IPS-NIHi11 (cell line): ENCODE measurements around the gene FXR1.
A peak's percentile ranks its signal among the peaks of the same experiment; 100 is the strongest.
"Not testable (repeated sequence)": the region's sequence is repeated elsewhere in the genome, so short reads cannot be mapped to it uniquely, and the experiment has no call there.

Experiments used
- DNase-seq: peaks from one replicate; pipeline ENCODE4 v3.0.0; 2012; ENCODE audit warnings: mixed read lengths, low spot score

The FXR1 gene

DNA sequence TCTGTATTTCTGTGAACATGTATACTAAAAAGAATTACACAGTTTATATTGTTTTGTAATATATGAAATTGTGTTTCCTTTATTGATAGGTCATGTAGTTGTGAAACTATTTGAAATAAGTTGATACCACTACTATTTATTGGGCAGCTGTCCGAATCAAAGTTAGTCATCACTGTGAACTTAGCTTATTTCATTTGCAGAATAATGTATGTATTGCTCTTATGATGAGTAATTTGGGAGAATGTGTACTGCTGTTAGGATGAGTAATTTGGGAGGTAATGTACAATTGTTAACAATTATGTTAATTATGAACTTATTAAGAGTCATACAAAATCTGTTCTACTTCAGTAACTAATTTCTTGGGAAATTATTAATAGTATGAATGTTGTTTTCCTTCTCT is 22.2 kb downstream of the FXR1 start:
- no peak for DNase-seq

GRCh38 chr3:180940826-180941225 is 28.4 kb downstream of the FXR1 start:
- DNase-seq, result no peak

GRCh38 chr3:180947761-180948390 is 35.4 kb downstream of the FXR1 start:
- no peak for DNase-seq

DNA sequence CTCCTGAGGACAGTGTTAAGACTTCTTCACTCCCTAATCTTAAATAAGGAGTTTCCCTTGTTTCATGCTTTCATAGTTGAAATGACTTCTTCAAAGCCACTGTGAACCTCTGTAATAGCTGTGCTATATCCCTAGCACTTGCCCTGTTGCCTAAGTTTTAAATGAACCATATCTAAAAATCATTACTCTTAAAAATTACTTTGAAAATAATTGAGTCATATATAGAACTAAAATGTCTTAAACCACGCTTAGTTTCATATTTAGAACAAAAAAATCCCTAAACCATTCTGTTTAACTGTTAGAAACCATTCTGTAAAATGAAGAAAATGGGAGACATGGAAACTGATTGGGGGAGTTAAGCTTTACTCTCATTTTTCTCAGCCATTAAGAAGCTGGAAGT is 47.2 kb downstream of the FXR1 start:
- no peak for DNase-seq

DNA sequence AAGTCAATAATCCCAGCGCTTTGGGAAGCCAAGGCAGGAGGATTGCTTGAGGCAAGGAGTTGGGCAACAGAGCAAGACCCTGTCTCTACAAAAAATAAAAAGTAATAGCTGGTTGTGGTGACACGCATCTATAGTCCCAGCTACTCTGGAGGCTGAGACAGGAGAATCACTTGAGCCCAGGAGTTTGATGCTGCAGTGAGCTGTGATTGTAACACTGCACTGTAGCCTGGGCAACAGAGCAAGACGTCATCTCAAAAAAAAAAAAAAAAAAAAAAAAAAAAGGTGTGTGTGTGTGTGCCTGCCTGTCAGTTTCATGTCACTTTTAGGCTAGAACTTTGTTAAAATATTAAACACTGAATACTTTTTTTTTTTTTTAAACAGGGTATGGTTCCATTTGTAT is 48.6 kb downstream of the FXR1 start:
- no peak for DNase-seq

- DNase-seq, result no peak
Measured at GRCh38 chr3:180961552-180961951, 49.1 kb downstream of the FXR1 start.

- DNase-seq, result no peak
Measured at GRCh38 chr3:180962530-180962929, 50.1 kb downstream of the FXR1 start.

GRCh38 chr3:180970931-180971330 is 58.5 kb downstream of the FXR1 start:
- DNase-seq, result no peak

DNA sequence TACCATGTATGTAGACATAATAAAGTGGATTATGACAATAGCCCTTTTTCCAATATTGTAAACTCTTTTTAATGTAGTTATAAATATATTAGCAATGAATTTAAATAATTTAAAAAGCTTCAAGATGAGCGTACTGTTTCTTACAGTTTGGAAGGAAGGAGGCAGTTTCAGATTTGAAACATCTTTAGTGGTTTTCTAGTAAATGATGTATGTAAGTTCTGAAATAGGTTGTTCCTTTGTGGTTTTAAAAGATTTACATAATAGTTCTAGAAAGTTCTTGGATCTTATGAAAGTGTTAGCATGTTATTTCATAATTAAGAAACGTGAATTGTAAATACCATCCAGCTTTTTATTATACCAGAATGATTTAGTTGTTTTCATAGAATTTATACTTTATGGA is 61.1 kb downstream of the FXR1 start:
- DNase-seq, result no peak

GRCh38 chr3:180974286-180974685 is 61.8 kb downstream of the FXR1 start:
- no peak for DNase-seq

DNA sequence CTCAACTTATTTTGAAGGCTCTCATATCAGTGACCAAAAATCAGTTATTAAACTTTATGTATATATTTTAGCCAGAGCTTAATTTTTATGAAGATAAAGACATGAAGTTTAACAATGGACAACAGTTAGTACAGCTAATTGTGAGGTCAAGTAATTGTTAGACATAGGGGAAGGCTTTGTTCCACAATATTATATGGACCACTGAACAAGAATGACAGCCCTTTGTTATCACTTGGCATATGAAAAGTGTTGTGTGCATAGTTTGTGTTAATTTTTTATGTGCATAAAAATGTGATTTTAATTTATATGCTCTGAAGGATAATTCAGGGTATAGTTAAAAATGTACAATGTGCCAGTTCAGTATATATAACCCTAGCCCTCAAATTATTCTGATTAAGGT is 65.0 kb downstream of the FXR1 start:
- DNase-seq, result no peak

DNA sequence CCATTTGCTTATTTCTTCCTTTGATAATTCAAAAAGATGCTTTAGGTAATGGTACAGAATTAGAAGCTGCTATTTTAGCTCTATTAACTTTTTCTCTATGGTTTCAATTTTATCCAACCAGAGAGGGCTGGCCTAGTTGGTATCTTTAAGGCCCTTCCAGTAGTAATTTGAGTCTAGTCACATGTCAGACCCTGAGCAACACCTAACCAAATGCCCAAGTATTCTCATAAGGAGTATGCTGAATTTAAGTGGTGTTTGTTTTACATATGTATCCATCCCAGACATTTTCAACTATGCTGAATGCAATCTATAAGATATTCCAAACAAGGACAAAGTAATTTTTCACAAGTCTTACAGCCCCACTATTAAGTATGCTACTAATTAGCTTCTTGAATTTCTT is 67.5 kb downstream of the FXR1 start:
- DNase-seq, result no peak

DNA sequence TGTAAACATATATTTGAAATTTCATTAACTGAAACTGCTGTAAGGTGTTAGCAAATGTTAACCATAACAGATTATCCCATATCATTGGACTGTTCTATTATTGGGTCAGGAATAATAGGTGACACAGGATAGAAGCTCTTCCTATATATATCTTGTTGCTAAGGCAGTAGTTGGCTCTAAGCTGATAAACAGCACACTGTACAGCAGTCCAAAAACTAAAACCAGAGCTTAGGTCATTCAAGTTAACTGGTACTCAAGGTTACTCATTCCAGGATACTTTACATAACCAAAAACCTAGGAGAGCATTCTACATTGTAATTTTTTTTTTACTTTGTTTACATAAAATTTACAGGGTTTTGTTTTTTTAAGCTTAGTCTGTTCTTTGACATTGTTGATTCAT is 68.1 kb downstream of the FXR1 start:
- DNase-seq, result no peak

DNA sequence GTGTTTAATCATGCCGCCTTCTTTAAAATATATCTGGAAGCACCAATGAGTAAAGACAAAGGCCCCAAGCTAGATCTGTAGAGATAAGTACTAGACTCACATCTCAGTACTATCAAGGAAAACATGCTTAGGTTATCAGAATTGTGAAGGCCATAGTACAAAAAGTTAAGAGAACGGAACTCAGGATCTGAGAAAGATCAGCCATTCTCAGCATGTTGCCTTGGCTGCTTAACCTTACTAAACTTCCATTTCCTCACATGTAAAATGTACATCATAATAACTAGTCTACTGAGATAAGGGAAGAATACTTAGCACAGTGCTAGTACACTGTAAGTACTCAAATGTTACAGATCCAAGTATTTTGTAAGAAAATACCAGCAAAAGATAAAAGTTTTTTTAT is 69.4 kb downstream of the FXR1 start:
- no peak for DNase-seq

DNA sequence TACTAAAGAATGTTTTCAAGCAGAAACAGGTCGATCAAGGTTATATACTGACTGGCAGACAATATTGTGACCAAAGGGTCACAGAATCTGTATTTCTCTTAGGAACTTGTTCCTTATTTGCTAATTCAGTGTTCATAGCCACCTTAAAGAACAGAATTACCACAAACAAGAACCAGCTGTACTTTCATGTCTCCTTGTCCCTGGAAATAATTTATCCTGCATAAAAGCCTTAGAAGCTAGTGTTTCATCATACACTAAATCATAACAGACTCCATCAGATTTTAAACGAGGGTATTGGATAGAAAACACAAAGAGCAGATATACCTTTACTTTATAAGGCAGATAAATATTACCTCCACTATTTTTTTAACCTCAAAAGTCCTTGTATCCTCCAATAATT is 70.7 kb downstream of the FXR1 start:
- no peak for DNase-seq

- not testable (repeated sequence) for DNase-seq
Measured at GRCh38 chr3:180986366-180986765, 73.9 kb downstream of the FXR1 start.

DNA sequence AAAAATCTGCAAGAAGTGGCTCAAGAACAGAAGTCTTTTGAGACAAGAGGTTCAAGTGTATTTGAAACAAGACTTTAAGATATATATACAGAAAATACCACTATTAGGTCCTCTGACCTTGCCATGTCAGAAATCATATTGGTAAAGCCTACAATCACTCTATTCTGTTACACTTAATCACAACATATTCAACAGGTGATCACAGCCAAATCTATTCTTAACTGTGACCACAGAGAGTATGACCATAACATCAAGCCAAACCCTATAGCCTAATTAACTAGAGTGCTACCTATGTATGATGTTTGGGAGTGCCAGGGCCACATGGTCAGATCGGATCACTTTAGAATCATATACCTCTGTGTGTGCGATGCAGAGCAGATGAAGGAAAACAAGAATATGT is 74.9 kb downstream of the FXR1 start:
- no peak for DNase-seq

GRCh38 chr3:180989291-180990163 is 77.1 kb downstream of the FXR1 start, which contains the start of gene DNAJC19:
Gene DNAJC19, minus strand, starts transcription at chr3:180989736. Its CDS starts 134 bp downstream, at chr3:180989602.
- peak; percentile 93 for DNase-seq

DNA sequence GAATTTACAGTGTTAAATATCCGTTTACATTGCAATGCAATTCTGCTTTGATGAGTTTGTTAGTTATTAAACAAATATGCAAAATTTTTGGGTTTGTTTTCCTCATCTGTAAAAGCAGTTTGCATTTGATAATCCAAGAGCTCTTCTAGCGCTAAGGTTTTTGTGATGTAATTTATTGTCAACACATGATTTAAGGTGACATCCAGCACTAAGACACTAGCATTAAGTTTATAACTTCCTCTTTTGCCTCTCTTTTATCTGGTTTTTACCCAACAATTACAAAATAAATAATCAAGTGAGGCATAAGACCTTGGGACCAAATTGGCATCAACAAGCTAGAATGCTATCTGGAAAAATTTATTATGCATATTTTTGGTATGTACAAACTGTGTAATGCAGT is 78.0 kb downstream of the FXR1 start:
- DNase-seq, result no peak

GRCh38 chr3:180996415-180996932 is 84.0 kb downstream of the FXR1 start:
- no peak for DNase-seq

DNA sequence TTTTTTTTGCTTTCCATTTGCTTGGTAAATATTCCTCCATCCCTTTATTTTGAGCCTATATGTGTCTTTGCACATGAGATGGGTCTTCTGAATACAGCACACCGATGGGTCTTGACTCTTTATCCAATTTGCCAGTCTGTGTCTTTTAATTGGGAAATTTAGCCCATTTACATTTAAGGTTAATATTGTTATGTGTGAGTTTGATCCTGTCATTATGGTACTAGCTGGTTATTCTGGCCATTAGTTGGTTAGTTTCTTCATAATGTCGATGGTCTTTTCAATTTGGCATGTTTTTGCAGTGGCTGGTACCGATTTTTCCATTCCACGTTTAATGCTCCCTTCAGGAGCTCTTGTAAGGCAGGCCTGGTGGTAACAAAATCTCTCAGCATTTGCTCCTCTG is 89.9 kb downstream of the FXR1 start:
- not testable (repeated sequence) for DNase-seq

DNA sequence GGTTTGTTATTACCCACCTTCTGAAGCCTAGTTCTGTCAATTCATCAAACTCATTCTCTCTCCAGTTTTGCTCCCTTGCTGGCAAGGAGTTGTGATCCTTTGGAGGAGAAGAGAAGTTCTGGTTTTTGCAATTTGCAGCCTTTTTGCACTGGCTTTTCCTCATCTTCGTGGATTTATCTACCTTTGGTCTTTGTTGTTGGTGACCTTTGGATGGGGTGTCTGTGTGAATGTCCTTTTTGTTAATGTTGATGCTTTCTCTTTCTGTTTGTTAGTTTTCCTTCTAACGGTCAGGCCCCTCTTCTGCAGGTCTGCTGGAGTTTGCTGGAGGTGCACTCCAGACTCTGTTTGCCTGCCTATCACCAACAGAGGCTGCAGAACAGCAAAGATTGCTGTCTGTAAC is 91.0 kb downstream of the FXR1 start:
- not testable (repeated sequence) for DNase-seq

DNA sequence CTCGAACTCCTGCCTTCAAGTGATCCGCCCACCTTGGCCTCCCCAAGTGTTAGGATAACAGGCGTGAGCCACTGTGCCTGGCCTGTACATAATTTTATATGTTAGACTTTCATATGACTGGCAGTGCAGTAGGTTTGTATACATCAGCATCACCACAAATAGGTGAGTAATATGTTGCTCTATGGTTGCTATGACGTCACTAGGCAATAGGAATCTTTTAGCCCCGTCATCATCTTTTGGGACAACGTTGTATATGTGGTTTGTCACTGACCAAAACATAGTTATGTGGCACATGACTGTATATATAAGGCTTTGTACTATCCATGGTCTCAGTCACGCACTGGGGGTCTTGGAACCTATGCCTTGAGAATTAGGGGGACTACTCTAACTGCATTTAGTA is 94.1 kb downstream of the FXR1 start:
- DNase-seq, result no peak
